Measurements from ENCODE around the gene RYR2. TPM values are rescaled to one million over a fixed set of nuclear protein-coding genes. Genes with fewer than 3 reads are reported as not detected.
"Not testable (repeated sequence)": the region's sequence is repeated elsewhere in the genome, so short reads cannot be mapped to it uniquely, and the experiment has no call there.

The RYR2 gene
- polyA plus RNA-seq, 3 donors: 1.2 to 2.0 (median 1.3) TPM

DNA sequence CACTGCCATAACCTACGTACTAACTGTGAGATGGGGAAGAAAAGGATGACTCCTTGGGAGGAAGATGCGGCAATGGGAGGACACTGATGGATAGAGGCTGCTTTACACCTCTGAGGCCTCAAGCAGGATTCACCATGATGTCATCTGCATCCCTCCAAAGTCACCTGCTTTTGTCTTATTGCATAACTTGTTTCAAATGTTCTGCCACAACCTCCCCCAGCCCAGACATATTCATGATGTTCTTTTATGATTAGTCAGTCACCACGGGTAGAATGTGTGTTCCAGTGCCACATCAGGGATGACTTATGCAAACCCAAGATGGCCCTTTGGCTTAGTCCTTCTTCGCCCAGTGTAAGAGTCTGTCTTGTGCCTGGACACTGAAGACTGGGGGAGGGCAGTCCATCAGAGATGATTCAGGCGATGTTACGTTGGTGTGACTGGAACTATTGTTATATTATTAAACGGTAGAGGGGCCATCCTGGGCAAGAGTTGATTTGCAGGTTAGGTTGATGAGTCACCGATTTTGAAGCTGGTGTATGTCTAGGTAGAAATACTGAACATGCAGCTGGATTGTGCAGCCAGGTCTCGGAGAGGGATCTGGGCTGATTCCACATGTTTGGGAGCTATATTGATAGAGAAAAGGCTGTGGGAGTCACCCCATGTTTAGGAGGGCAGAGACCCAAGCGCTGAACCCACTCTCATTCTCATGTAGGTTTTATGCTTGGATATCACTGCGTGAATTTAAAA lies 32.6 kb downstream of the RYR2 start:
- DNase-seq: no peak

DNA sequence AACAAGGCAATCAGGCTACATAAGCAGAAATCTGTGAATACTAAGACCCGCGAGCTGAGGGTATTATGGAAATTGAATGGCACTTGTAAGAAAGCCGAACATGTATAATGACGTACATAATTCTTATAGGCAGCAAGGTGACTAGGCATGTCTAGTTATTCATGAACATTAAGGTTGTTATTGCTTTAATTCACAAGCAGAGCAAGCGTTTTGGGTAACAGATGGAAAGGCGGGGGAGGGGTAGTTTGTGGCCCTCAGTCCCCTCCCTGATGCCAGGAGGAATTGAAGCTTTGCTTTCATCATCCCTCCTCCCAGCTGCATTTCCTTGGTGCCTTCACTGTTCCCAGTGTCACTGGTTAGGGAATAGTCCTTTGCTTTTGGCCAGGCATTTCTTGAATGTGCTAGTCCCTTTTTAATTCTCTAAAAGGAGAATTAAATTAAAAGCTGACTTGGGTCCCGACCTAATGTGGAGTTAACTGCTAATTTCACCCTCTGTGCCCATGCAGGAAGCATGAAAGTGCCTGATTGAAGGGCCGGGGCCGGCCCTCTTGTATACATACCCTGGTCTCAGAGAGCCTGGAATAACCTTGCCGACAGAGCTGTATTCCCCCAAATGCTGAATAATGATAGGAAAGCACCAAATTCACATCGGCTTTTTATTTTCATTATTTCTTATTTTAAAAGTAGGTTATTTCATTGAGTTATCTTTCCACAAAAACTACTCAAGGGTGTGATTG lies 42.5 kb downstream of the RYR2 start:
- no peak for DNase-seq

DNA sequence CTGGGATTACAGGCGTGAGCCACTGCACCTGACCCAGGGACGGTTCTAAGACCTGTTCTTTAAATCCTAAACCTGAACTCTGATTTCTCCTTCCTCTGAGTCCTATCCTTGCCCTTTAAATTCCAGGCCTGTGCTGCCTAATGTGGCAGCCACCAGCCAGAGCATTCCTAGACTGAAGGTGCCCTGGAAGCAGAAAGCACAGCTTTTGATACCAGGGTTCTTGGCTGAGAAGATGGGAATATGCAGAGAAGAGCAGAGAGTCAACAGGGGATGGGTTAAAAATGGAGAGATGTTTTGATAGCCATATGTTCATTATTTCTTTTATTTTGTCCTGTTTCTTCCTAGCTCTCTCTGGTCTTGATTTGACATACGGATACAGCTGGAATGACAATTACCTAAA lies 49.7 kb downstream of the RYR2 start:
- DNase-seq: no peak

DNA sequence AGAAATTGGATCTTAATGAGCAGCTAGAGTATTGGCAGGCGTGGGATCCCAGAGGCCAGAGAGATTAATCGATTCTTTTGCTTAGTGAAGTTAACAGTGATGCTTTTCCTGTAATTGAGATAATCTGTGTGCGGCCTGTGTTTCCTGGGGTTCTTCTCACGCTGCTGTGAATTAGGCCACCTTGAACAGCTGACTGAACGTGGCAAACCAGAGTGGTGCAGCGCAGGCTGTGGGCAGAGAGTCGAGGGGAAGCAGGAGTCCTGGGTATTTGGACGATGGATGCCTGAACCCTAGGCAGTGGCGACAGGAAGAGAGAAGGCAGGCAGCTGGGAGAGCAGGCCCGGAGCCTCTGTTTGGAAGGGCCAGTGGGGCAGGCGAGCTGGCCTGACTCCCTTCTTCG lies 51.7 kb downstream of the RYR2 start:
- DNase-seq: no peak

DNA sequence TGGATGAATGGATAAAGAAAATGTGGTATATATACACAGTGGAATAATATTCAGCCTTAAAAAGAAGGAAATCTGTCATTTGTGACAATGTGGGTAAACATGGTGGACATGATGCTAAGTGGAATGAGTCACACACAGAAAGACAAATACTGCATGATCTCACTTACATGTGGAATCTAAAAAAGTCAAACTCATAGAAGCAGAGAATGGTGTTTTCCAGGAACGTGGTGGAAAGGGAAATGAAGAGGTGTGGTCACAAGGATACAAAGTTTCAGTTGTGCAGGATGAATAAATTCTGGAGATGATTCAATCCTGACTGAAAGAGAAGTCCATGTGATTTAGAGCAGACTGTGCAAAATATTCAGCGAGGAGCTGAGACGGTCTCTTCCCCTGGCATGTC lies 56.6 kb downstream of the RYR2 start:
- DNase-seq: no peak

DNA sequence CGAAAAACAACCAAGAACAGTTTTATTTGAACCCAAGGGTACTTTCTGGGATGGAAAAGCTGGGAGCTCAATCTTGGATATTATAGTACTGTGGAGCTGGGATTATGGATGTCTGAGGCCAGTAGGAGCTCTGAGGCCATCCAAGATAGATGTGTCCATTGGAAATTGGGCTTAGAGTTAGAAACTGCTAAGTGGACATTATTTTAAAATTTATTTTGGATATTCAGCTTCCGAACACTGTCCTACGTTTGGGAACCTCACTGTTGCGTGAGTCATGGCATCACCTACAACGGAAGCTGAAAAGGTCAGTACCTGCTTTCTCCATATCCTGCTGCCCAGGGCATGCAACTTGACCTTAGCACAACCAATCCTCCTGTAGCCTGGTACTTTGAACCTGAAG lies 61.0 kb downstream of the RYR2 start:
- no peak for DNase-seq

DNA sequence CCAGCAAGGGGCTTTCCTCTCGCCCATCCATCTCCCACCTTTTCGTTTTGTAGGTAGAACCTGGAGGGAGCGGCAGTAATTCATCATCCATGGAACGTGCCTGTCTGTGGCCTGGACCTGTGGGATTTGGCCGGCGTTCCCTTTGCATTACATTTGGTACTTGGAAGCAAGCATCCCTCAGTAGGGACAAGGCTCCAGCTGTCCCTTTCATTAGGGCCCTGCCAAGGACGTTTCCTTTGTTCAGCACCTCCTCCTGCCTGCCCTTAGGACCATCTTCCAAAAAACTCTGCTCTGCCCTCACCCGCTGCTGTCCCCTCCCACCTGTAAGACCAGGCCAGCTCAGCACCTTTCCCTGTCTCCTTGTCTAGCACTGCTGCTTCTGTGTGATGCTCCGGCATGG lies 62.1 kb downstream of the RYR2 start:
- DNase-seq: no peak

DNA sequence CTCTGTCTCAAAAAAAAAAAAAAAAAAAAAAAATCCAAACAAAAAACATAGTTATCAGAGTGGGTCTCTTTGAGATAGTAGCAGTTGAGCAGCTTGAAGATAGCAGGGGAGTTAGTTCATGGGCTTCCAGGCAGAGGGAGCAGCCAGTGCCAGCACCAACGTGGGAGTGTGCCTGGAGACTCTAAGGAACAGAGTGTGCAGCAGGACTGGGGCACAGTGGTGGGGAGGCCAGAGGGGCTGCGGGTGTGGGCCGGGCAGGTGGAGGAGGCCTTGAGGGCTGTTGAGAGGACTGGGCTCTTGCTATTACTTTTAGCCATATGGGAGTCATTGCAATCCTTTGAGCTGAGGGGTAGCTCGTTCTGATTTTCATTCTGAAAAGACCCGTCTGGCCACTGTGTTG lies 63.8 kb downstream of the RYR2 start:
- no peak for DNase-seq

DNA sequence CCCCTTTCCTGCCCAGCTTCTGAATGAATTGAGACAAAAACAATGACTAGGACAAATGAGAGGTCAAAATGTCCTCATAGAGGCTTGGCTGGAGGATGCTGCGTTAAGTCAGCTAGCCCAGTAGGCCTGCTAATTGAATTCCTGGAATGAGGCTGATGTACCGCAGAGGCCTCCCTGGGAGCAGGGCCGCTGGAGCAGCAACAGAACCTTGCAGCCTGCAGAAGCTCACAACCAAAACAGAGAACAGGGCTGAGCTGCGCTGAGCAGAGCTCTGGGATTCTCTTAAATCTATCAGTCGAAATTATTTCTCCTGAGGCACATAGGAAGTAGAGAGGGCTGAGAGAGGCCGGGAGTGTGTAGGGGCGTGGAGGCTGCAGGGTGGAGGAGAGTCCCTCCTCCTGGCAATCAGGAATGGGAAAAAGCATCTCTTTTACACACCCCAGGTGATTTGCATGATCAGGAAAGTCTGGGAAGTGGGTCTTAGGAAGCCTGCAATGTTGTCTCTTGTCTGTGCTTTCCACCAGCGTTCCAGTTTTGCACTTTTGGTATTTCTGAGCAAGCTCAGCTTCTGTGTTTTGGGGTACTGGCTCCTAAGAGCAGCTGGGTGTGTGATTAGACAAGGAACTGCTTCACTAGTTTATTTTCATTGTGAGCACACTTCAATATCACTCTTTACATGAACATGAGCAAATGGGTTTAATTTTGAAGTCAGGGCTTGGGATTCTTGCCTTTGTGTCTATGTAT lies 66.5 kb downstream of the RYR2 start:
- no peak for DNase-seq

DNA sequence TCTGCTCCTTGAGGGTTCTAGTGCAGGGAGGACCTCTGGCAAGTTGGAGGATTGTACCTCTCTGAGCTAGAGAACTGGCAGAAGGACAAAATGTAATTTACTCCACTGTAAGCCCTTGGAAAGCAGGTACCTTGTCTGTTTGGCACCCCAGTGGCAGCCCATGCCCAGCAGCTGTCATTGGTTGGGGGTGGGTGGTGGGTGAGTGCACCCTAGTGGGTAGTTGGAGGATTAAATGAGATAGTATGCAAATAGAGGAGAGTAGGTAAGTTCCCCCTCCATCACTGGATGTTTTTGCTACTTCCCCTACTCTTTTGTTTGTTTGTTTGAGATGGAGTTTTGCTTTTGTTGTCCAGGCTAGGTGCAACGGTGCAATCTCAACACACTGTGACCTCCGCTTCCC lies 69.8 kb downstream of the RYR2 start:
- no peak for DNase-seq

DNA sequence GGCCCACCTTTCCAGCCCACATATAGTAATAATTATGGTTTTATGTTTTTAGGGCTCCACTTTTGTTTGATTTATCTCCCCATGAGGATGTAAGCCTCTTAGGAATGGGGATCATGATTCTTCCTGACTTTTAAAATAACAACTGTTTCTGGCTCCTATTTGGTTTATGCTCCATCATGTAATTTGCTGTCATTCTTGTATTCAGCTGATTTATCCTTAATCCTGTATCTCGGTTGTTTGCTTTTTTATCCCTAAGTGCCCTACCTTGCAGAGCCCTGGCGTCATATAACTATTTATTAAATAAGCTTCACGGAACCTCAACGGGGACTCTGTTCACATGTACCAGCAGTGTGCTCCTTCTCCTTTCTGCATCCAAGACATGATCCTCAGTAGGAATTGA lies 70.7 kb downstream of the RYR2 start:
- no peak for DNase-seq

DNA sequence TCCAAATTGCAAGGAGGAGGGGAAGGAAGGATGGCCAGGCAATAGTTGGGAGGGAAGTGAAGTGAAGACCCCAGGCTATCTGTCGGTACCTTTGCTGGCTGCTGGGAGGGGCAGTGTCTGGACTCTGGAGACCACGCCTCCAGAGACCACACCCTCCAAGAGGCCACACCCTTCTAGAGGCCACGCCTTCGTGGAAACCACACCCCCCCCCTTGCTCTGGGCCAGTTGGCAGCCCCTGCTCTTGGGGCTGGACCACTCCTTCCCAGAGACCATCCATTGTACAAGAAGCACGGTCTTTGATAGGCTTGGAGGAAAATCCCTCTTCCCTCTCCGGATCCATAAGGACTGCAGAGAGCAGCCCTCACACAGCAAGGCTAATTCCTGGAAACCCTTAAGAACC lies 73.1 kb downstream of the RYR2 start:
- DNase-seq: no peak

DNA sequence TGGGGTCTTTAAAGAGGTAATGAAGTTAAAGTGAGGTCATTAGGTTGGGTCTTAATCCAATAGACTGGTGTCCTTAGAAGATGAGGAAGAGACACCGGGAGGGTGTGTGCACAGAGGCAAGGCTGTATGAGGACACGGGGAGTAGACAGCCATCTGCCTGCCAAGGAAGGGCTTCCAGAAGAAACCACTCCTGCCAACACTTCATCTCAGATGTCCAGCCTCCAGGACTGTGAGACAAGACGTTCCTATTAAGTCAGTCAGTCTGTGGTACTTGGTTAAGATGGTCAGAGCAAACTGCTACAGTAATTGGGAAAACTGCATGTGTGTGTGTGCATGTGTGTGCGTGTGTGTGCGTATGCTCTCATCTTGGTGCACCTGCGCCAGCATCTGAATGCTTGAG lies 77.1 kb downstream of the RYR2 start:
- DNase-seq: no peak

DNA sequence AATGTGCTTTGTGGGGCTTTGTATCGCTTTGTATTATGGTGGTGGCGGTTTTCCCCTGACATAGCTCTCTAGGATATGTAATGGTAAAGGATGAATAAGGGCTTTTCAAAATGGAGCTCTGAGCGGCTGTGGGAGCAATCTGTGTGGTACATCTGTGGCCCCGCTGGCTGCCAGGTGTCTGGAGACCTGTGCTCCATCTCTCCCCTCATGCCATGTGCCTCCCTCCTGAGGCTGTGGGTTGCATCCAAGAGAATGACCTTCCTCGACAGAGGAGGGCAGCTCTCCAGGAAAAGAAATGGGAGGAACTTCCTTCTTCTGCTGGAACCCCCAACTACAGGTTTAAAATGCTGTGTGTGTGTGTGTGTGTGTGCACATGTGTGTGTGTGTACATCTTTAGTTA lies 78.7 kb downstream of the RYR2 start:
- no peak for DNase-seq

DNA sequence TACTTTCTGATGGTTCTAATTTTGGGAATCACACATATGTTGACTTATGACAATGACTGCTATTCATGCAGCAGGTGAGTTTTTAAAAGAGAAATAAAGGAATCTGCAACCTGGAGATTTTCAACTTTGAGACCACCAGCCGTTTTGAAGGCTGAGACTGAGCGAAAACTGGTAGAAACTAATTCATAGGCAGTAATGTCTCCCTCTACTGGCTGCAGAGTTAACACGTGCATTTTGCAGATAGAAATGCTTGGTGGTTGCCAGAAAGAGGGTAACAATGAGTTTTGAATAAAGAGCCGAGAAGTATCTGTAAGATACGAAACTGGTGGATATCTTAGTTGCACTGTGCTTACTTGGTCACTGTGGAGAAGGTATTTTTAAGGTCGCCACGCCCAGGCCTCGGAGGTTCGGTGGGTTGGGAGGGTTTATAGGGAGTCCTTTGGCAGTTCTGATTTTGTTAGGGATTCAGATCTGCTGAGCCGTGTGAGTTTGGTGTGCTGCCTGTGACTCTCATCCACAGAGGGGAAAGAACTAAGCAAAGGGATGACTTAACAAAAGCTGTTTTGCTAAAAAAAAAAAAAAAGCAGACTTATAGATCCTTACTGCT lies 83.0 kb downstream of the RYR2 start:
- no peak for DNase-seq

DNA sequence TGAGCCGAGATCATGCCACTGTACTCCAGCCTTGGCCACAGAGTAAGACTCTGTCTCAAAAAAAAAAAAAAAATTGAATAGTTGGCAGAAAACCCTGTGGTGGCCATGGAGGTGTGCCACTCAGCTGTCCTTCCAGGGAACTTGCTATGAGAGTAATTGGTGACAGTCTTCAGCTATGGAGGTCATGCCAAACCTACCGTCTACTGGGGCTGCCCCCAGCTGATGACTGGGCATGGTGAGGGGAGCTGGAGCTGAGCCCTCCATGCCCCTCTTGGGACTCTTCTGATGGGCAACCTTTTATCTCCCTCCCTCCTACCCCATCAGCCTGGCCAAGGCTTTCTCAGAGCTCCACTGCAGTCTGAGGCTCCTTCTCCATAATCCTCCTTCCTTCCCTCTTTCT lies 84.2 kb downstream of the RYR2 start:
- DNase-seq: no peak

DNA sequence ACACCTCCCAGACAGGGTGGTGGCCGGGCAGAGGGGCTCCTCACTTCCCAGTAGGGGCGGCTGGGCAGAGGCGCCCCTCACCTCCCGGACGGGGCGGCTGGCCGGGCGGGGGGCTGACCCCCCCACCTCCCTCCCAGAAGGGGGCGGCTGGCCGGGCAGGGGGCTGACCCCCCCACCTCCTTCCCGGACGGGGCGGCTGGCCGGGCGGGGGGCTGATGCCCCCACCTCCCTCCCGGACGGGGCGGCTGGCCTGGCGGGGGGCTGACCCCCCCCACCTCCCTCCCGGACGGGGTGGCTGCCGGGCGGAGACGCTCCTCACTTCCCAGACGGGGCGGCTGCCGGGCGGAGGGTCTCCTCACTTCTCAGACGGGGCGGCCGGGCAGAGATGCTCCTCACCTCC lies 85.3 kb downstream of the RYR2 start:
- DNase-seq: not testable (repeated sequence)

DNA sequence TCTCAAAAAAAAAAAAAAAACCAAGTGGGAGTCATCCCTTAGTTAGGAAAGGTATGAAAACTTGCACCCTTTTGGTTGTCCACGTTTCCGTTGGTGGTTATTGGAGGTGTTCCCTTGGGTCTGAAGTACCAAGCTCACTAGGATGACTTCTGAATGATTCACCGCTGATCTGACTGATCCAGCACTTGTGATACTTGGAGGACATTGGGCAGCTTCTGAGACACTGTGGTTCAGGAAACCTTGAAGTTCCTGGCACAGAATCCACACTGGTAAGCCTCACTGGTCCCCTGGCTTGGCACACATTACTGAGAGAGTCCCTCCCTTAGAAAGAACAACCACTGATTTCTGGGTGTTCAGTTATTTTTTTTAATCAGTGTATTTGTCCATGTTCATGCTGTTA lies 91.9 kb downstream of the RYR2 start:
- no peak for DNase-seq

DNA sequence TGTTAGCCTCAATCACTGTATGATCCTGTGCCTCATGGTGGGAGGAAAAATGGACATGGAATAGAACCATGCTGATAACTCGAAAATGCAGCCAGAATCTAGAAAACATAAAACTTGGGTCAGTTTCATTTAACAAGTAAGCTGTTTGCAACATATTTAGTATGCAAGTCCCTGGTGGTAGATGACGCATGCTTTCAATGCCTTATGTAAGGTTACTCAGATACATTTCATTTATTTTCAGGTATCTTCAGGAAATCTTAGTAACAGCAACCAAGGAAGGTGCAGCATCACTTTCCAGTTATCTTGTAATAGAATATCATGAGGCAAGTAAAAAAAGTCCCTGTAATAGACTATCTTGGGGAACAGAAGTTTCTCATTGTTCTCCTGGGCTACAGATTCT lies 92.9 kb downstream of the RYR2 start:
- DNase-seq: no peak

DNA sequence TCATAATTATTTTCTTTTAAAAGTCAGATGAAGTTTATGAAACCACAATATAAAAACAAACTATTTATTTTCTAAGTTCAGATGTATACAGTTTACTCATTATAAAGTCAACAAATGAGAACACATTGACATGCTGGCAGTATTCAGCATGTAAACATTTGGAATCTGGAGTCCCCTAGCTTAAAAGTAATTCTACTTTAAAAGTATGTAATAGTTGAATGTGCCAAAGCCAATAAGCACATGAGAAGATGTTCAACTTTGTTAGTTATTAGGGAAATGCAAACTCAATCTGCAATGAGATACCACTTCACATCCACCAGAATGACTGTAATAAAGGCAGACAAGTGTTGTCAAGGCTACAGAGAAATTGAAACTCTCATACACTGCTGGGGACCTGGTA lies 96.6 kb downstream of the RYR2 start:
- no peak for DNase-seq

DNA sequence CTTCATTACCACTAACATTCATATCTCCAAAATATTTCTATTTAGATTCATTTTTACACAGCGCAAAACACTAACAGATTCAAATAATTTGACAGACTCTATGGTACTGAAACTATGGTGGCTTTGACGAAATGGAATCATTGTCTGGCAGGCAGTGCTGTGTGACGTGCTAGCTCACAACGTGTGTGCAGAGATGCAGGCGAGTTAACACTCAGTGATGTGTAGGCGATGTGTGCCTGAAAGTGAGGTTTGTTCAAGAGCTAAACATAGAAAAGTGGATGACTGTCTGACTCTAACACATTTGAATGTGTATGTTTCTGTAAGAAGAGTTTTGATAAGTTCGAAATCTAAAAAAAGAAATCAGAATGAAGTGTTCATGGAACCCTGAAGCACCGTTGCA lies 97.7 kb downstream of the RYR2 start:
- no peak for DNase-seq

DNA sequence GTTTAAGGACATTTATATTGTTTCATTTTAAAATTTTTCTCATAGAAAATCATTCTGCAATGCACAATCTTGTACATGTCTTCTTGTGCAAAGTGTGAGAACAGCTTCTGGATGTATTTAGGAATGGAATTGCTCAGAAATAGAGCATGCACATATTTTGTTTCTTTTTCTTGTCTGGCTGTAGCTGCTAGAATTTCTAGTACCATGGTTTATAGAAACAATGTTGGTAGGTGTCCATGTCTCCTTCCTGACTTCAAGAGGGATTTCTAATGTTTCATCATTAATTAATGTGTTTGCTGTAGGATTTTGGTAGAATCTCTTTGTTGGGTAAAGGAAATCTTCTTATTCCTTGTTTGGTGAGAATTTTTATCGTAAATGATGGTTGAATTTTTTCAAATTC lies 99.0 kb downstream of the RYR2 start:
- DNase-seq: no peak

DNA sequence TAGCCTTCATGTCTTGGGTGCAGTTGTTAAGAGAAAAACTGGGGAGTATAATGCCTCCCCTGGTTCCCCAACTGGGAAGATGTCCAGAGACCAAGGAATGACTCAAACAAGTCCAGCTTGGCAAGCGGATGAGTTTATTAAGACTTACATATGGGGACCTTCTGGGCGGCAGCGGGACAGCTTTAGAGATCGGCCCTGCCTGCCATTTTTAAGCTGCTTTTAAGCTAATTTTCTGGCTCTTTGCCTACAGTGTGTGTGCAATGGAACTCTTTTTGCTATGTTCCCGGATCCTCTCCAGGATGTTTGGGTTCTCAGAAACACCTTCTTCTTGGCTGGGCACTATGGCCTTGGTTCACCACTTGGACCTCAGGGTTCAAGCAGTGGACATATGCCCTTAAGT lies 99.5 kb downstream of the RYR2 start:
- no peak for DNase-seq
